Right lobe of liver (tissue), 6 donors: ENCODE measurements around the gene CCDC182. TPM values are rescaled to one million over a fixed set of nuclear protein-coding genes. Genes with fewer than 3 reads are reported as not detected.

ENCODE experiments used
- ATAC-seq, 4 donors: fragments of 200-7000 bp; cut with Tn5 transposase; one replicate each; pipeline ENCODE4 v1.9.1; 2020; ENCODE audit warnings: mild to moderate bottlenecking in 4 of 4, moderate library complexity in 4 of 4
- DNase-seq, 3 donors: peaks; one replicate each; pipeline ENCODE4 v3.0.0-alpha.2; 2020
- H3K27ac ChIP-seq, 3 donors: fragments of 200-600 bp; one replicate each; pipeline ENCODE4 v1.8.0; 2022
- H3K27me3 ChIP-seq, 2 donors: fragments of 200-600 bp; one replicate each; pipeline ENCODE4 v1.8.0; 2022
- H3K36me3 ChIP-seq, 4 donors: fragments of 200-600 bp; sonication (generic) in 1 of 4; one replicate each; pipeline versions ENCODE4 v1.5.1 to v1.8.0; 2017 to 2022; ENCODE audit warnings: control low read depth in 1 of 4
- H3K4me1 ChIP-seq, 4 donors: fragments of 200-600 bp; sonication (generic) in 1 of 4; one replicate each; pipeline versions ENCODE4 v1.5.1 to v1.8.0; 2017 to 2022; ENCODE audit warnings: control low read depth in 1 of 4
- H3K4me3 ChIP-seq, 3 donors: fragments of 200-600 bp; one replicate each; pipeline ENCODE4 v1.8.0; 2022
- H3K9me3 ChIP-seq, 4 donors: fragments of 200-600 bp; sonication (generic) in 1 of 4; one replicate each; pipeline versions ENCODE4 v1.5.1 to v1.8.0; 2017 to 2022; ENCODE audit warnings: control low read depth in 1 of 4
- CTCF ChIP-seq, 4 donors: fragments of 200-600 bp in 3 of 4; fragments of 450-650 bp in 1 of 4; IDR thresholded peaks; one replicate each; pipeline versions ENCODE4 v1.5.1 to v1.8.0; 2016 to 2022; ENCODE audit warnings: antibody characterized with exemption in 4 of 4, mild to moderate bottlenecking in 2 of 4
- POLR2A ChIP-seq: fragments of 450-650 bp; IDR thresholded peaks from one replicate; pipeline ENCODE4 v1.6.1; 2017; ENCODE audit warnings: antibody characterized with exemption, mild to moderate bottlenecking
- WGBS: methylation state at CpG from one replicate; pipeline ENCODE4 v1.1.6; 2018; ENCODE audit warnings: low coverage, low lambda C conversion rate; ENCODE audit not compliant: insufficient coverage; ENCODE audit errors: missing lambda C conversion rate; 5-methylcytosine and 5-hydroxymethylcytosine counted together
- intact Hi-C, 2 donors: fragments of 100-400 bp; cut with DNase I; formaldehyde crosslinking; loops; one replicate each; pipeline versions ENCODE4 v1.11.2 to v1.14.1; 2022
- total RNA-seq, 6 experiments: library from RNA; depleted of rRNA in 2 of 6; stranded (reverse); fragments of >200 nt in 2 of 6; fragmentation: NEBNext Ultra II Directional in 3 of 6; extraction: Animal tissue kit (Norgen Biotek cat#: 25700) in 3 of 6; gene quantifications; one replicate each; pipeline versions ENCODE4 v1.1.0 to v1.2.4, GENCODE V29; 2016 to 2023
- donor health status: DM: no; HTN: yes; CAD: no.
- donor health status: DM: no; HTN: no; CAD: no.
- donor health status: DM: no; HTN: no; CAD: no.
- donor health status: DM: no; HTN: yes; CAD: no.
- donor health status: DM: no; HTN: yes; CAD: no.

The CCDC182 gene
- total RNA-seq, 6 experiments from 2014 or later = not detected

- ATAC-seq (no peak), DNase-seq (no peak)
- no peak for TF ChIP-seq POLR2A
- TF ChIP-seq CTCF (IDR thresholded peaks at IDR 0.05) = no peak
- no peaks in the 10 kb centered on the region for H3K27me3 ChIP-seq
- no peak overlapping the region for H3K27ac ChIP-seq
- H3K36me3 ChIP-seq = no peaks in the 10 kb centered on the region
- H3K9me3 ChIP-seq = no peaks in the 10 kb centered on the region
- WGBS = 67% methylated on average over 5 of the region's 14 CpGs
- H3K4me1 ChIP-seq = no peaks in the 10 kb centered on the region
- intact Hi-C loops = no loop called here
- no peak overlapping the region for H3K4me3 ChIP-seq
Measured at GRCh38 chr17:57724026-57724728, 20.9 kb downstream of the CCDC182 start.

GRCh38 chr17:57723427-57724025 is 21.6 kb downstream of the CCDC182 start:
- Histone ChIP-seq H3K4me1 (no peaks in the 10 kb centered on the region), H3K9me3 (no peaks in the 10 kb centered on the region), H3K4me3 (no peak overlapping the region), H3K27me3 (no peaks in the 10 kb centered on the region), H3K27ac (no peak overlapping the region), H3K36me3 (no peaks in the 10 kb centered on the region)
- intact Hi-C loops = no loop called here
- TF ChIP-seq CTCF (IDR thresholded peaks at IDR 0.05) = no peak
- TF ChIP-seq POLR2A = no peak
- WGBS = 59% methylated on average over 3 of the region's 13 CpGs
- ATAC-seq = no peak
- DNase-seq = no peak

- ATAC-seq = no peak
- H3K4me1 ChIP-seq = no peaks in the 10 kb centered on the region
- no peaks in the 10 kb centered on the region for H3K36me3 ChIP-seq
- H3K27me3 ChIP-seq = no peaks in the 10 kb centered on the region
- WGBS = 80% methylated on average over 7 of the region's 7 CpGs
- no peak overlapping the region for H3K4me3 ChIP-seq
- intact Hi-C loops = no loop called here
- H3K9me3 ChIP-seq = no peaks in the 10 kb centered on the region
- no peak overlapping the region for H3K27ac ChIP-seq
- TF ChIP-seq CTCF (IDR thresholded peaks at IDR 0.05) (no peak), POLR2A (no peak)
- no peak for DNase-seq
Measured at GRCh38 chr17:57722704-57723043, 22.4 kb downstream of the CCDC182 start.

- H3K36me3 ChIP-seq = no peaks in the 10 kb centered on the region
- H3K4me1 ChIP-seq = no peaks in the 10 kb centered on the region
- intact Hi-C loops = no loop called here
- no peak overlapping the region for H3K4me3 ChIP-seq
- TF ChIP-seq CTCF (IDR thresholded peaks at IDR 0.05) (no peak), POLR2A (no peak)
- DNase-seq (no peak), ATAC-seq (no peak)
- H3K27me3 ChIP-seq = no peaks in the 10 kb centered on the region
- H3K9me3 ChIP-seq = no peaks in the 10 kb centered on the region
- WGBS = 84% methylated on average over 3 of the region's 3 CpGs
- H3K27ac ChIP-seq = no peak overlapping the region
Measured at GRCh38 chr17:57721967-57722703, 23.0 kb downstream of the CCDC182 start.
